HCT116 (cell line): ENCODE results near the gene LNPEP. TPM values are rescaled to one million over a fixed set of nuclear protein-coding genes. Genes with fewer than 3 reads are reported as not detected.

ENCODE experiments used
- ATAC-seq: fragments of 200-7000 bp; cut with Tn5 transposase; 2 replicates; pipeline ENCODE4 v1.9.1; 2020; ENCODE audit warnings: mild to moderate bottlenecking, moderate library complexity
- BruUV-seq: library from RNA; stranded (reverse); fragments of 400-500 nt; replicated peaks from 2 replicates; lab custom pipeline; 2021; lab: Mats Ljungman, UMichigan
- CTCF ChIA-PET: fragments of 300-600 bp; sonication (Branson Sonifier 250); formaldehyde crosslinking; loops from one replicate; lab custom pipeline; 2021; ENCODE audit warnings: antibody characterized with exemption; lab: Charles Lee
- POLR2A ChIA-PET: fragments of 300-600, 350-600 bp; sonication (Branson Sonifier 250); formaldehyde crosslinking; loops from one replicate; lab custom pipeline; 2021; ENCODE audit warnings: antibody characterized with exemption; lab: Charles Lee
- RAD21 ChIA-PET, 2 experiments: fragments of 300-600 bp; sonication (Branson Sonifier 250); formaldehyde crosslinking; loops; one replicate each; lab custom pipeline; 2023; ENCODE audit warnings: low total read pairs in 2 of 2; ENCODE audit not compliant: uncharacterized antibody in 2 of 2, unreplicated experiment in 2 of 2, low non-redundant PET in 1 of 2; lab: Charles Lee
- DNase-seq: peaks from one replicate; pipeline ENCODE4 v3.0.0-alpha.2; 2010; ENCODE audit warnings: low read depth, low spot score
- H2AFZ ChIP-seq: fragments of 200-600 bp; shearing (Covaris generic), sonication (generic); 2 replicates; pipeline ENCODE4 v1.6.1; 2017; ENCODE audit warnings: low read depth, mixed run types, mixed read lengths, antibody characterized with exemption, low read length; ENCODE audit not compliant: poor library complexity, severe bottlenecking
- H3K27ac ChIP-seq: 2 replicates; pipeline ENCODE4 v1.5.1; 2012; ENCODE audit warnings: low read depth, low read length
- H3K27me3 ChIP-seq: fragments of 200-600 bp; sonication (generic); 2 replicates; pipeline ENCODE4 v1.6.1; 2016; ENCODE audit warnings: mixed run types, low read length, mixed read lengths; ENCODE audit not compliant: insufficient read depth
- H3K36me3 ChIP-seq, 2 experiments: fragments of 200-500 bp in 1 of 2; fragments of 200-600 bp in 1 of 2; sonication (Bioruptor generic) in 1 of 2; sonication (generic) in 1 of 2; 2 replicates each; pipeline versions ENCODE4 v1.5.1 to v1.6.1; 2014 to 2016; ENCODE audit warnings: low read length in 2 of 2, inconsistent platforms in 1 of 2, mixed read lengths in 1 of 2, mixed run types in 1 of 2; ENCODE audit not compliant: insufficient read depth in 2 of 2, control insufficient read depth in 1 of 2
- H3K4me1 ChIP-seq, 2 experiments: fragments of 200-600 bp in 1 of 2; sonication (generic) in 1 of 2; 2 replicates each; pipeline versions ENCODE4 v1.5.1 to v1.6.1; 2012 to 2017; ENCODE audit warnings: low read length in 2 of 2, inconsistent platforms in 1 of 2, mild to moderate bottlenecking in 1 of 2, mixed read lengths in 1 of 2, mixed run types in 1 of 2, moderate library complexity in 1 of 2; ENCODE audit not compliant: insufficient read depth in 2 of 2, control insufficient read depth in 1 of 2
- H3K4me2 ChIP-seq: fragments of 200-600 bp; sonication (generic); 2 replicates; pipeline ENCODE4 v1.6.1; 2017; ENCODE audit warnings: mixed run types, low read length, mixed read lengths
- H3K4me3 ChIP-seq, 2 experiments: fragments of 200-600 bp in 1 of 2; sonication (generic) in 1 of 2; replicated peaks in 1 of 2; 2 replicates each; pipeline ENCODE4 v1.5.1; 2011 to 2016; ENCODE audit warnings: low read length in 2 of 2, control low read depth in 1 of 2, low read depth in 1 of 2, mild to moderate bottlenecking in 1 of 2, mixed read lengths in 1 of 2, mixed run types in 1 of 2
- H3K79me2 ChIP-seq: fragments of 200-600 bp; sonication (generic); 2 replicates; pipeline ENCODE4 v1.6.1; 2017; ENCODE audit warnings: mild to moderate bottlenecking, mixed run types, low read length, moderate library complexity, mixed read lengths; ENCODE audit not compliant: insufficient read depth
- H3K9ac ChIP-seq: fragments of 200-600 bp; sonication (generic); 2 replicates; pipeline ENCODE4 v1.6.1; 2016; ENCODE audit warnings: low read length, mixed read lengths
- H3K9me2 ChIP-seq: fragments of 200-600 bp; sonication (generic), shearing (Covaris generic); 2 replicates; pipeline ENCODE4 v1.6.1; 2017; ENCODE audit warnings: mixed run types, mild to moderate bottlenecking, moderate library complexity; ENCODE audit not compliant: insufficient read depth
- H3K9me3 ChIP-seq, 2 experiments: fragments of 200-500 bp in 1 of 2; fragments of 200-600 bp in 1 of 2; sonication (Bioruptor generic) in 1 of 2; sonication (generic) in 1 of 2; 2 replicates each; pipeline ENCODE4 v1.6.1; 2014 to 2017; ENCODE audit warnings: low read length in 2 of 2, mixed read lengths in 2 of 2, inconsistent platforms in 1 of 2, low read depth in 1 of 2, mild to moderate bottlenecking in 1 of 2, mixed run types in 1 of 2, moderate library complexity in 1 of 2; ENCODE audit not compliant: control insufficient read depth in 1 of 2, insufficient read depth in 1 of 2
- H4K20me1 ChIP-seq: fragments of 200-600 bp; sonication (generic), shearing (Covaris generic); 2 replicates; pipeline ENCODE4 v1.6.1; 2017; ENCODE audit warnings: mixed run types, mild to moderate bottlenecking, moderate library complexity; ENCODE audit not compliant: insufficient read depth
- CEBPB ChIP-seq: IDR thresholded peaks from 2 replicates; pipeline ENCODE4 v1.6.1; 2012; ENCODE audit warnings: low read depth
- CTCF ChIP-seq, 3 experiments: fragments of 200-600 bp in 1 of 3; sonication (generic) in 1 of 3; IDR thresholded peaks in 2 of 3; conservative IDR thresholded peaks in 1 of 3; 2 replicates each; pipeline ENCODE4 v1.5.1; 2012 to 2017; ENCODE audit warnings: low read depth in 2 of 3, low read length in 2 of 3, antibody characterized with exemption in 1 of 3, borderline replicate concordance in 1 of 3, control low read depth in 1 of 3, mild to moderate bottlenecking in 1 of 3, mixed read lengths in 1 of 3, mixed run types in 1 of 3, moderate library complexity in 1 of 3; ENCODE audit not compliant: insufficient read depth in 1 of 3
- EGR1 ChIP-seq: IDR thresholded peaks from 2 replicates; pipeline ENCODE4 v1.6.1; 2012; ENCODE audit warnings: low read depth
- ELF1 ChIP-seq: IDR thresholded peaks from 2 replicates; pipeline ENCODE4 v1.6.1; 2012; ENCODE audit warnings: low read depth, borderline replicate concordance
- EZH2 ChIP-seq: fragments of 200-600 bp; sonication (generic); IDR thresholded peaks from 2 replicates; pipeline ENCODE4 v1.6.1; 2017; ENCODE audit warnings: antibody characterized with exemption, mixed run types
- EZH2phosphoT487 ChIP-seq: fragments of 200-600 bp; IDR thresholded peaks from 2 replicates; pipeline ENCODE4 v1.6.1; 2018; ENCODE audit warnings: antibody characterized with exemption, borderline replicate concordance
- FOSL1 ChIP-seq: IDR thresholded peaks from 2 replicates; pipeline ENCODE4 v1.6.1; 2012; ENCODE audit warnings: low read depth
- JUND ChIP-seq: IDR thresholded peaks from 2 replicates; pipeline ENCODE4 v1.6.1; 2012
- MAX ChIP-seq: IDR thresholded peaks from 2 replicates; pipeline ENCODE4 v1.6.1; 2012
- POLR2A ChIP-seq: IDR thresholded peaks from 2 replicates; pipeline ENCODE4 v1.7.0; 2011; ENCODE audit warnings: borderline replicate concordance; ENCODE audit not compliant: insufficient read depth, insufficient read length; ENCODE audit errors: extremely low read depth
- POLR2AphosphoS5 ChIP-seq: IDR thresholded peaks from 2 replicates; pipeline ENCODE4 v1.6.1; 2011; ENCODE audit warnings: mild to moderate bottlenecking, low read depth, low read length, moderate library complexity
- RAD21 ChIP-seq: IDR thresholded peaks from 2 replicates; pipeline ENCODE4 v1.6.1; 2012; ENCODE audit warnings: low read depth, mild to moderate bottlenecking
- SP1 ChIP-seq: IDR thresholded peaks from 2 replicates; pipeline ENCODE4 v1.6.1; 2012; ENCODE audit warnings: low read depth
- SRF ChIP-seq: IDR thresholded peaks from 2 replicates; pipeline ENCODE4 v1.6.1; 2012; ENCODE audit warnings: low read depth
- YY1 ChIP-seq: IDR thresholded peaks from 2 replicates; pipeline ENCODE4 v1.6.1; 2011; ENCODE audit warnings: low read length, low read depth, moderate library complexity, mild to moderate bottlenecking; ENCODE audit not compliant: insufficient replicate concordance; ENCODE audit errors: extremely low read depth
- ZNF274 ChIP-seq: fragments of 200-500 bp; sonication (Bioruptor generic); IDR thresholded peaks from 2 replicates; pipeline ENCODE4 v1.6.1; 2014; ENCODE audit warnings: mild to moderate bottlenecking, low read depth, low read length, inconsistent platforms
- intact Hi-C: fragments of 100-400 bp; cut with micrococcal nuclease; formaldehyde crosslinking; loops from 2 replicates; pipeline ENCODE4 v1.10.0; 2022
- total RNA-seq: library from RNA; stranded (reverse); gene quantifications from one replicate; pipeline ENCODE4 v1.2.1, GENCODE V29; 2021; ENCODE audit not compliant: unreplicated experiment
- TF ChIP-seq, protein P1 (sequence below): IDR thresholded peaks from 2 replicates; pipeline ENCODE4 v1.6.1; 2011; ENCODE audit warnings: mild to moderate bottlenecking, low read length, moderate library complexity; ENCODE audit not compliant: insufficient replicate concordance; ENCODE audit errors: extremely low read depth
- TF ChIP-seq, protein P2 (sequence below): IDR thresholded peaks from 2 replicates; pipeline ENCODE4 v1.6.1; 2012; ENCODE audit warnings: low read depth
- TF ChIP-seq, protein P3 (sequence below): IDR thresholded peaks from 2 replicates; pipeline ENCODE4 v1.6.1; 2012

LNPEP gene
- total RNA-seq, 1 experiment from 2014 or later, result 14.9 TPM

GRCh38 chr5:97056263-97056662 lies 120.4 kb downstream of the LNPEP start:
- no peak for ATAC-seq
- BruUV-seq, result no TSS peak
- no peak overlapping the region for H3K4me3 ChIP-seq
- H2AFZ ChIP-seq, result no peak overlapping the region
- ChIA-PET CTCF (no interaction called here), POLR2A (no interaction called here), RAD21 (no interaction called here)
- no peak overlapping the region for H3K4me2 ChIP-seq
- no peak overlapping the region for H3K27ac ChIP-seq
- H4K20me1 ChIP-seq, result no peaks in the 10 kb centered on the region
- no peaks in the 10 kb centered on the region for H3K9me3 ChIP-seq
- H3K4me1 ChIP-seq, result no peaks in the 10 kb centered on the region
- no peak for TF ChIP-seq MAX
- no peak for TF ChIP-seq EGR1
- TF ChIP-seq POLR2AphosphoS5, result no peak
- no peak for TF ChIP-seq JUND
- TF ChIP-seq SP1, result no peak
- TF ChIP-seq ELF1, result no peak
- TF ChIP-seq, protein P1, sequence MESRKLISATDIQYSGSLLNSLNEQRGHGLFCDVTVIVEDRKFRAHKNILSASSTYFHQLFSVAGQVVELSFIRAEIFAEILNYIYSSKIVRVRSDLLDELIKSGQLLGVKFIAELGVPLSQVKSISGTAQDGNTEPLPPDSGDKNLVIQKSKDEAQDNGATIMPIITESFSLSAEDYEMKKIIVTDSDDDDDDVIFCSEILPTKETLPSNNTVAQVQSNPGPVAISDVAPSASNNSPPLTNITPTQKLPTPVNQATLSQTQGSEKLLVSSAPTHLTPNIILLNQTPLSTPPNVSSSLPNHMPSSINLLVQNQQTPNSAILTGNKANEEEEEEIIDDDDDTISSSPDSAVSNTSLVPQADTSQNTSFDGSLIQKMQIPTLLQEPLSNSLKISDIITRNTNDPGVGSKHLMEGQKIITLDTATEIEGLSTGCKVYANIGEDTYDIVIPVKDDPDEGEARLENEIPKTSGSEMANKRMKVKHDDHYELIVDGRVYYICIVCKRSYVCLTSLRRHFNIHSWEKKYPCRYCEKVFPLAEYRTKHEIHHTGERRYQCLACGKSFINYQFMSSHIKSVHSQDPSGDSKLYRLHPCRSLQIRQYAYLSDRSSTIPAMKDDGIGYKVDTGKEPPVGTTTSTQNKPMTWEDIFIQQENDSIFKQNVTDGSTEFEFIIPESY, result no peak
- no peak for TF ChIP-seq CEBPB
- no peak for TF ChIP-seq CTCF (IDR thresholded peaks at IDR 0.05 in 2 of 3, conservative IDR thresholded peaks at IDR 0.05 in 1 of 3; ENCODE audit: borderline replicate concordance in 1 of 3, insufficient read depth in 1 of 3, low read depth in 2 of 3, low read length in 2 of 3)
- no peak for TF ChIP-seq YY1
- TF ChIP-seq, protein P2, sequence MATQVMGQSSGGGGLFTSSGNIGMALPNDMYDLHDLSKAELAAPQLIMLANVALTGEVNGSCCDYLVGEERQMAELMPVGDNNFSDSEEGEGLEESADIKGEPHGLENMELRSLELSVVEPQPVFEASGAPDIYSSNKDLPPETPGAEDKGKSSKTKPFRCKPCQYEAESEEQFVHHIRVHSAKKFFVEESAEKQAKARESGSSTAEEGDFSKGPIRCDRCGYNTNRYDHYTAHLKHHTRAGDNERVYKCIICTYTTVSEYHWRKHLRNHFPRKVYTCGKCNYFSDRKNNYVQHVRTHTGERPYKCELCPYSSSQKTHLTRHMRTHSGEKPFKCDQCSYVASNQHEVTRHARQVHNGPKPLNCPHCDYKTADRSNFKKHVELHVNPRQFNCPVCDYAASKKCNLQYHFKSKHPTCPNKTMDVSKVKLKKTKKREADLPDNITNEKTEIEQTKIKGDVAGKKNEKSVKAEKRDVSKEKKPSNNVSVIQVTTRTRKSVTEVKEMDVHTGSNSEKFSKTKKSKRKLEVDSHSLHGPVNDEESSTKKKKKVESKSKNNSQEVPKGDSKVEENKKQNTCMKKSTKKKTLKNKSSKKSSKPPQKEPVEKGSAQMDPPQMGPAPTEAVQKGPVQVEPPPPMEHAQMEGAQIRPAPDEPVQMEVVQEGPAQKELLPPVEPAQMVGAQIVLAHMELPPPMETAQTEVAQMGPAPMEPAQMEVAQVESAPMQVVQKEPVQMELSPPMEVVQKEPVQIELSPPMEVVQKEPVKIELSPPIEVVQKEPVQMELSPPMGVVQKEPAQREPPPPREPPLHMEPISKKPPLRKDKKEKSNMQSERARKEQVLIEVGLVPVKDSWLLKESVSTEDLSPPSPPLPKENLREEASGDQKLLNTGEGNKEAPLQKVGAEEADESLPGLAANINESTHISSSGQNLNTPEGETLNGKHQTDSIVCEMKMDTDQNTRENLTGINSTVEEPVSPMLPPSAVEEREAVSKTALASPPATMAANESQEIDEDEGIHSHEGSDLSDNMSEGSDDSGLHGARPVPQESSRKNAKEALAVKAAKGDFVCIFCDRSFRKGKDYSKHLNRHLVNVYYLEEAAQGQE, result no peak
- no peak for TF ChIP-seq SRF
- TF ChIP-seq EZH2, result no peak
- no peak for TF ChIP-seq EZH2phosphoT487
- TF ChIP-seq, protein P3, sequence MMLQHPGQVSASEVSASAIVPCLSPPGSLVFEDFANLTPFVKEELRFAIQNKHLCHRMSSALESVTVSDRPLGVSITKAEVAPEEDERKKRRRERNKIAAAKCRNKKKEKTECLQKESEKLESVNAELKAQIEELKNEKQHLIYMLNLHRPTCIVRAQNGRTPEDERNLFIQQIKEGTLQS, result no peak
- no peak for TF ChIP-seq RAD21
- TF ChIP-seq FOSL1, result no peak
- no peak for TF ChIP-seq POLR2A
- TF ChIP-seq ZNF274, result no peak
- H3K79me2 ChIP-seq, result no peaks in the 10 kb centered on the region
- intact Hi-C loops, result no loop called here
- no peak for DNase-seq
- no peaks in the 10 kb centered on the region for H3K27me3 ChIP-seq
- H3K36me3 ChIP-seq, result no peaks in the 10 kb centered on the region
- H3K9me2 ChIP-seq, result no peaks in the 10 kb centered on the region
- no peak overlapping the region for H3K9ac ChIP-seq
